HG03378 (cell line): ENCODE results near the gene FAM217B.
"Not testable (repeated sequence)": the region's sequence is repeated elsewhere in the genome, so short reads cannot be mapped to it uniquely, and the experiment has no call there.

Source experiments
- ATAC-seq: cut with Tn5 transposase; IDR thresholded peaks from one replicate; pipeline ENCODE4 v1.9.1; 2021; ENCODE audit warnings: mild to moderate bottlenecking, moderate library complexity; ENCODE audit not compliant: unreplicated experiment

FAM217B gene

DNA sequence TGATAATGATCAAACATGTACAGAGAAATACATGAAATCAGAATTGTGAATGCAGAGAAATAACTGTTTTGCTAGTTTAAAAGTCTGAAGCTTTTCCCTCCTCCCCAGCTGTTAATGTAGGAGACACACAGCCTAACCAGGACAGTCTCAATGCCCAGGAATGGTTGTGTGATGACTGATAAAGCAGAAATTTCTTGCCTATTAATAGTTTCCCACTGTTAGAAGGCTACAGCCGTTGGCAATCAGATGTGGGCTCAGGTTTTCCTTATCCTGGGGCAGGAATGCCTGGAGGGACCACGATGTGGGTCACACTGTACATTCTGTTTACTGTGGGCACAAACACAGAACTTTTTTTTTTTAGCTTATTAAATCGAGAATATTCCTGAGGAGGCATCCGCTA, 2.0 kb upstream of the FAM217B start:
- no peak for ATAC-seq

GRCh38 chr20:59938696-59939051, 1.5 kb upstream of the FAM217B start:
- no peak for ATAC-seq

- no peak for ATAC-seq
Measured at GRCh38 chr20:59939052-59939878, 924 bp upstream of the FAM217B start.

DNA sequence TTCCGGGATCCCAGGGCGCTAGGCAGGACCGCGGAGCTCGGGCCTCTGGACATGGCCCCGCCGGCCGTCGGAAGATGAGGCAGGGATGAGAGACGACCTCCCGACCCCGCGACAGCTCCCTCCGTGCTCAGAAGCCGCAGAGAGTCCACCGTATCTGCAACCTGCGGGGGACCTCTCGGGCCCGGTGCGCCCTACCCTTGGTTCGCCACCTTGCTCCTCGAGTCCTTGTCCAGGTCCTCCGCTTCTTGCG, 385 bp upstream of the FAM217B start:
- ATAC-seq, result peak; percentile 39

GRCh38 chr20:59940956-59941294, 736 bp downstream of the FAM217B start:
- ATAC-seq, result no peak

DNA sequence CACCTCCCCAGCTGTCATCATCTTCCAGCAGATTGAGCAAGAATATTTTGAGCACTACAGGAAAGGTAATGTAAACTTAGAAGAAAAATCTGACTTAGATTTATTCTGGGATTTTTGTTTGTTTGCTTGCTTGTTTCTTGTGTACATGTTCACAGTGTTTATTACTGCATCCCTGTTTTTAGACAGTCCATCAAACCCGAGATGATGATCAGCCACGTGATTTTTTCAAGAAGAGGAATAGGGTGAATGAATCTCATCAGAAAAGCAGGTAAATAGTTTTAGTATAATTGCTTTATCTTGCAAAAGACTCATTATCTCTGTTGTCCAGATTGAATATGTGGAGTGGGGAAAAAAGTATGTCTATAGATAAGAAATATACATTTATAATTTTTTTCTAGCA, 2.1 kb downstream of the FAM217B start:
- ATAC-seq, result no peak

- ATAC-seq, result no peak
Measured at GRCh38 chr20:59944726-59945125, 4.5 kb downstream of the FAM217B start.

DNA sequence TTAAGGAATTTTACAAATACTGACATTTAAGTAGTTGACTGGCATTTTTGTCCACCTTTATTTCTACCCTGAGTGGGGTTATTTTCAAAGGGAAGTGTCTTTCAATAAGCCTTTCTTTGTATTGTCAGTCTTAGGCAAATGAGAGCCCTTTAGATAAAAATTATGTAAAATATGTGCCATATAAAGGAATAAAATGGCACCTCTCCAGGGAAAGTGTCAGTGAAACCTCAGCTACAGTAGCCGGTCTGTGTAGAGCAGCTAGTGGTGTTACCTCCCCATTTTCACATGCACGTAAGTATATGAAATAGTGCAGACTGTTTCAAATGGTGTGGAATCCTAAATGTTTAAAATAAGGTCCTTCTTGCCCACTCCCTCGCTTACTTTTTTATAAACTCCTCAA, 5.0 kb downstream of the FAM217B start:
- ATAC-seq, result no peak

GRCh38 chr20:59945731-59946130, 5.5 kb downstream of the FAM217B start:
- no peak for ATAC-seq

GRCh38 chr20:59947376-59947775, 7.2 kb downstream of the FAM217B start:
- no peak for ATAC-seq

DNA sequence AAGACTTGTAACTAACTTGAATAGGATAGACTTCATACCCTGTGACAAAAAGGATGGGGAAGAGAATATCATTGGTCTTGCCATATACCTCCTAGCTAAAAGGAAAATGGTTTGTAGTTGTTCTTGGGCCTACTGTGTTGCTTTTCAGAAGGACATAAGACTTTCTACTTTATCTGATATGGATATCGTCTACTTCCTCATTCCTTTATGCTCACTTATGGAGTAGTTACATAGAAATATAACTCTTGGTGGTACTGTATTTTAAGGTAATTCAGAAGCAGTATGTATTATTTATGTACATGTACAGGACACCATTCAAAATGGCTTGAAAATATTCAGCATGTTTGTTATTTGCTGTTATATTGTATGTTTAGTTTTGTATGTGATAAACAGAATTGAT, 8.0 kb downstream of the FAM217B start:
- no peak for ATAC-seq

GRCh38 chr20:59948828-59949720, 8.9 kb downstream of the FAM217B start:
- peak; percentile 66 for ATAC-seq

DNA sequence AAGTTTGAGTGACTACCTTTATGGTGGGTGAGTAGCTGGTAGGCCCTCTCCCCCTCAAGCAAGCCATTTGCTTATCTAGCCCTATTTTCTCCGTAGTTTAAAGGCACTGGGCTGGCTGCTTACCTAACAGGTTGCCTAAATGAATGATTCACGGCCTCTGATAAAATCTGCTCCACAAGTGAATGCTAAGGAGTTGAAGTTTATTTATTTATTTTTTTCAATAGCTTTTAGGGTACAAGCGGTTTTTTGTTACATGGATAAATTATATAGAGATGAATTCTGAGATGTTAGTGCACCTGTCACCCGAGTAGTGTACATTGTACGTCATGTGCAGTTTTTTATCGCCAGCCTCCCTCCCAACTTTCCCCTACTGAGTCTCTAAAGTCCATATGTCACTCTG, 9.7 kb downstream of the FAM217B start:
- ATAC-seq, result no peak

GRCh38 chr20:59954718-59955117, 14.5 kb downstream of the FAM217B start:
- ATAC-seq, result no peak

- ATAC-seq, result no peak
Measured at GRCh38 chr20:59955131-59955796, 15.1 kb downstream of the FAM217B start.

DNA sequence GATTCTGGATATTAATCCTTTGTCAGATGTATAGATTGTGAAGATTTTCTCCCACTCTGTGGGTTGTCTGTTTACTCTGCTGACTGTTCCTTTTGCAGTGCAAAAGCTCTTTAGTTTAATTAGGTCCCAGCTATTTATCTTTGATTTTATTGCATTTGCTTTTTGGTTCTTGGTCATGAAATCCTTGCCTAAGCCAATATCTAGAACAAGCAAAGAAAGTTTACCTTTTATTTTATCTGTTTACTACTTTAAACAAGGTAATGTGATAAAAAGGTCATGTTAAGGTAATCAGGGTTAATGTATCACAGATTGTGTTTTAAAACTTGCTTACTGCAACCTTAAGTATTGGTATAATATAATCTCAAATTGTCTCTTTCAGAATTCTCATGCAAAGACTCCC, 17.4 kb downstream of the FAM217B start:
- ATAC-seq, result not testable (repeated sequence)

GRCh38 chr20:59958123-59958522, 17.9 kb downstream of the FAM217B start, which contains the start of gene CDH26:
CDH26 (plus strand) TSS chr20:59958423; CDS start chr20:59958727, 304 bp downstream.
- no peak for ATAC-seq

GRCh38 chr20:59958626-59959025, 18.4 kb downstream of the FAM217B start:
- ATAC-seq, result no peak

DNA sequence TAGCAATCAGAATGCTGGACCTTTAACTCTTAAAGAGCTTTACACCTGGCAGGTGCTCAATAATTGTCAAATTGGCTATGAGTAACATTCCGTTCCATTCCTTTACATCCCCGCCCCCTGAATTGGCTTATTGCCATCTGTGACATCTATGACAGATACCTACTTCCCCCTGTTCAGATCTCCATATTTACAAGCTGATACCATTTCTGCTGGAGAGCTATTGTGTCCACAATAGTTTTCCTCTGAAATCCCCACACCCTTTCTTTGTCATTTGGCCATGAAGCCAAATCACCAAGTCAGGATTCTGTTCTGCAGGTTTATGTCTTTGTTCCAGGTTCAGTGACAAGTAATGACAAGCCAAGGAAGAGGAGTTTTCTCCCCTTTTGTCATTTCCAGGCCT, 21.2 kb downstream of the FAM217B start:
- ATAC-seq, result no peak

GRCh38 chr20:59962155-59962554, 22.0 kb downstream of the FAM217B start:
- no peak for ATAC-seq

GRCh38 chr20:59966428-59966827, 26.2 kb downstream of the FAM217B start:
- no peak for ATAC-seq

DNA sequence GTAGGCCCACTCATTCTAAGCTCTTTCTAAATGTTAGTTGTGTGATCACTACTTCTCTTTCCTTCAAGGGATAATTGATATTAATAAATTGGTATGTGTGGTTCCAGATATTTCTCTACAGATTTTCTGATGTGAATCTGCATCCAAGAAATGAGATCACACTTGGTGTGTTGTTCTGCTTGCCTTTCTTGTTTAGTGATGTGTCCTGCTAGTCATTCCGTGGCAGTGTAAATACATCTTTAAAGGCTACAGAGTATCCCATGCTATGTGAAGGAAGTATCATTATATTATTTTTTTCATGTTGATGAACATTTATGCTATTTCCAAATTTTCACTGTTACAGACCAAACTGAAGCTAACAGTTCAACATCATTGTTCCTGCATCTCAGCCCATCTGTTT, 31.2 kb downstream of the FAM217B start:
- ATAC-seq, result no peak
